ENCODE data around the gene SLC39A8. TPM values are rescaled to one million over a fixed set of nuclear protein-coding genes. Genes with fewer than 3 reads are reported as not detected.
"Not testable (repeated sequence)": the region's sequence is repeated elsewhere in the genome, so short reads cannot be mapped to it uniquely, and the experiment has no call there.

The SLC39A8 gene
- total RNA-seq, 1 donor = 14.7 TPM

DNA sequence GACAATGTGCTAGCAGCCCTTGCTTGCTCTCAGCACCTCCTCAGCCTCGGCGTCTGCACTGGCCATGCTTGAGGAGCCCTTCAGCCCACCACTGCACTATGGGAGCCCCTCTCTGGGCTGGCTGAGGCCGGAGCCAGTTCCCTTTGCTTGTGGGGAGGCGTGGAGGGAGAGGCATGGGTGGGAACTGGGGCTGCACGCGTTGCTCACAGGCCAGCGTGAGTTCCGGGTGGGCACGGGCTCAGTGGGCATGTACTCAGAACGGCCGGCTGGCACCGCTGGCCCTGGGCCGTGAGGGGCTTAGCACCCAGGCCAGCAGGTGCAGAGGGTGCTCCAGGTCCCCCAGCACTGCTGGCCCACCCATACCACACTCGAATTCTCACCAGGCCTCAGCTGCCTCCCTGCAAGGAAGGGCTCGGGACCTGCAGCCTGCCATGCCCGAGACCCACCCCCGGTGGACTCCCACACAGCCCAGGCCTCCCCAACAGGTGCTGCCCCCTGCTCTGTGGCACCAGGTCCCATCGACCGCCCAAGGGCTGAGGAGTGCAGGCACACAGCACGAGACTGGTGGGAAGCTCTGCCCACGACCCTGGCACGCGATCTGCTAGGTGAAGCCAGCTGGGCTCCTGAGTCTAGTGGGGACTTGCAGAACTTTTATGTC, 100.3 kb downstream of the SLC39A8 start:
- DNase-seq (ENCODE audit: low read depth) = no peak
- TF ChIP-seq, protein P1, sequence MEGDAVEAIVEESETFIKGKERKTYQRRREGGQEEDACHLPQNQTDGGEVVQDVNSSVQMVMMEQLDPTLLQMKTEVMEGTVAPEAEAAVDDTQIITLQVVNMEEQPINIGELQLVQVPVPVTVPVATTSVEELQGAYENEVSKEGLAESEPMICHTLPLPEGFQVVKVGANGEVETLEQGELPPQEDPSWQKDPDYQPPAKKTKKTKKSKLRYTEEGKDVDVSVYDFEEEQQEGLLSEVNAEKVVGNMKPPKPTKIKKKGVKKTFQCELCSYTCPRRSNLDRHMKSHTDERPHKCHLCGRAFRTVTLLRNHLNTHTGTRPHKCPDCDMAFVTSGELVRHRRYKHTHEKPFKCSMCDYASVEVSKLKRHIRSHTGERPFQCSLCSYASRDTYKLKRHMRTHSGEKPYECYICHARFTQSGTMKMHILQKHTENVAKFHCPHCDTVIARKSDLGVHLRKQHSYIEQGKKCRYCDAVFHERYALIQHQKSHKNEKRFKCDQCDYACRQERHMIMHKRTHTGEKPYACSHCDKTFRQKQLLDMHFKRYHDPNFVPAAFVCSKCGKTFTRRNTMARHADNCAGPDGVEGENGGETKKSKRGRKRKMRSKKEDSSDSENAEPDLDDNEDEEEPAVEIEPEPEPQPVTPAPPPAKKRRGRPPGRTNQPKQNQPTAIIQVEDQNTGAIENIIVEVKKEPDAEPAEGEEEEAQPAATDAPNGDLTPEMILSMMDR (IDR thresholded peaks at IDR 0.05; ENCODE audit: insufficient read depth, low read length) = no peak
- H3K4me3 ChIP-seq (ENCODE audit: low read depth, low read length) = no peak overlapping the region

DNA sequence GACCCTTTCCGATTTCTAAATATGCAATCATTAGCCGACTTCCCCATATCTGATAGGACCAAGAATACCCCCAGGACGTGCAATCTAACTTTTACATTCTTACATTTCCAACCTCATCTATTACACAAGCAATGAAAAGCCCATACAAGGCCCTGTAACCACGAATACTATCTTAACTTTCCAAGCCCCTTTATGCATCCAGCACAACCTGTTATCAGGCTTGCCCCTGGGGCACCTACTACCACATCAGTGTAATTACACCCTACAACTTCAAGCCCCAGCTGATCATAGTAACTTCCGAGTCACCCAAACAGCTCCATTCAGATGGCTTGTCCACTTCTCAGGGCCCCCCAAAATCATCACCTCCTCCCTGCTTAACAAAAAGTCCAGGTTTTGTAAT, 102.0 kb downstream of the SLC39A8 start:
- not testable (repeated sequence) for H3K4me3 ChIP-seq (ENCODE audit: low read depth, low read length); DNase-seq (ENCODE audit: low read depth)

DNA sequence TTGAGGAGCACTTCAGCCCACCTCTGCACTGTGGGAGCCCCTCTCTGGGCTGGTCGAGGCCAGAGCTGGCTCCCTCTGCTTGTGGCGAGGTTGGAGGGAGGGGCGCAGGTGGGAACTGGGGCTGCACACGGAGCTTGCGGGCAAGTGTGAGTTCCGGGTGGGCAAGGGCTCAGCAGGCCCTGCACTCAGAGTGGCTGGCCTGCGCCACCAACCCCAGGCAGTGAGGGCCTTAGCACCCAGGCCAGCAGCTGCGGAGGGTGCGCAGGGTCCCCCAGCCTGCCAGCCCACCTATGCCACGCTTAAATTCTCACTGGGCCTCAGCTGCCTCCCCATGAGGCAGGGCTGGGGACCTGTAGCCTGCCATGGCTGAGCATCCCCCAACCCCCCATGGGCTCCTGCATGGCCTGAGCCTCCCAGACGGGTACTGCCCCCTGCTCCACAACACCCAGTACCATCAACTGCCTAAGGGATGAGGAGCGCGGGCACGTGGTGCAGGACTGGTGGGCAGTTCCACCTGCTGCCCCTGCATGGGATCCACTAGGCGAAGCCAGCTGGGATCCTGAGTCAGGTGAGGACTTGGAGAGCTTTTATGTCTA, 110.9 kb downstream of the SLC39A8 start:
- no peak for DNase-seq (ENCODE audit: low read depth)
- no peak overlapping the region for H3K4me3 ChIP-seq (ENCODE audit: low read depth, low read length)
- TF ChIP-seq, protein P1 (IDR thresholded peaks at IDR 0.05; ENCODE audit: insufficient read depth, low read length) = no peak

DNA sequence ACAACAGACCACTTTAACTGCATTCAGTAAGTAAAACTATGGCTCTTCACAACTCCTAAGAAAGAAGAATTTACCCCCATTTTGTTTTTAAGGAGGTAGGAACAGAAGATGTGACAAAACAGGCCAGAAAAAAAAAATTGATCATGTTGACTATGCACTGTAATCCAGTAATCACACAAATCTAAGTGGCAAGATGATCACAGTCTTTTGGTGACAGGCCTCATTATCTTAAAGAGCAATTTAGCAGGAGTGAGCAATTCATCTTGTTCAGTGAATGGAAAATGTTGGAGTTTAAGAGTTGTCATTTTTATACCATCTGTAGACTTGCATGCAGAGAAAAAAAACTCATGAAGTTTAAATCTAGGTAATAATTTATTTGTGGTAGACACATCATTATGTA, 115.1 kb downstream of the SLC39A8 start:
- H3K4me3 ChIP-seq (ENCODE audit: low read depth, low read length) = no peak overlapping the region
- DNase-seq (ENCODE audit: low read depth) = no peak
- TF ChIP-seq, protein P1 (IDR thresholded peaks at IDR 0.05; ENCODE audit: insufficient read depth, low read length) = no peak

DNA sequence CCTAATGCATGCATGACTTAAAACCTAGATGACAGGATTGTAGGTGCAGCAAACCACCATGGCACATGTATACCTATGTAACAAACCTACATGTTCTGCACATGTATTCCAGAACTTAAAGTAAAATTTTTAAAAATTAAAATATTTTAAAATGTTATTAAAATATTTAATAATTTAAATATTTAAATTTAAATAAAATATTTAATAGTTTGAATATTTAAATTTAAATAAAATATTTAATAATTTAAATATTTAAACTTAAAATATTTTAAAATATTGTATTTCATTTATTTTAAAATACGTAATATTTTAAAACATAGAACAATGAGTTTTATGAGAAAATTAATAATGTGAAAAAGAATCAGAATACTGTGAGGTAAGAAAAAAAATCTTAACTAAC, 117.9 kb downstream of the SLC39A8 start:
- no peak for DNase-seq (ENCODE audit: low read depth)
- TF ChIP-seq, protein P1 (IDR thresholded peaks at IDR 0.05; ENCODE audit: insufficient read depth, low read length) = no peak
- no peak overlapping the region for H3K4me3 ChIP-seq (ENCODE audit: low read depth, low read length)

DNA sequence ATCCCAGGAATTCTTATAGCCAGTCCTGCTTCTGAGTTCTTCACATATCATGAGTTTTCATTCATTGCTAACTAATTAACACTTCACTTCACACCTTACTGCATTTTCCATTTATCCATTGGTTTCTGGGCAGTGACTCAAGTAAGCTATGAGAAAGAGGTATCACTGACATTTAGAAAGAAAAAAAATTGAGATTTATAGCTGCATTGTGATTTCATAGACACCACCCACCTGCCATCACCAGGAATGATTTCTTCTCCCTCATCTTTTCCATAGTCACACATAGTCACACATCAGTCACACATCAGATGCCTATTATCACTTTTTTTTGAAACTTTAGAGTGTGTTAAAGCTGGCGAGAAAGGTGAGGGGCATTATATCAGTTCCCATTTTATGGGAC, 121.8 kb downstream of the SLC39A8 start:
- H3K4me3 ChIP-seq (ENCODE audit: low read depth, low read length) = no peak overlapping the region
- TF ChIP-seq, protein P1 (IDR thresholded peaks at IDR 0.05; ENCODE audit: insufficient read depth, low read length) = no peak
- no peak for DNase-seq (ENCODE audit: low read depth)

DNA sequence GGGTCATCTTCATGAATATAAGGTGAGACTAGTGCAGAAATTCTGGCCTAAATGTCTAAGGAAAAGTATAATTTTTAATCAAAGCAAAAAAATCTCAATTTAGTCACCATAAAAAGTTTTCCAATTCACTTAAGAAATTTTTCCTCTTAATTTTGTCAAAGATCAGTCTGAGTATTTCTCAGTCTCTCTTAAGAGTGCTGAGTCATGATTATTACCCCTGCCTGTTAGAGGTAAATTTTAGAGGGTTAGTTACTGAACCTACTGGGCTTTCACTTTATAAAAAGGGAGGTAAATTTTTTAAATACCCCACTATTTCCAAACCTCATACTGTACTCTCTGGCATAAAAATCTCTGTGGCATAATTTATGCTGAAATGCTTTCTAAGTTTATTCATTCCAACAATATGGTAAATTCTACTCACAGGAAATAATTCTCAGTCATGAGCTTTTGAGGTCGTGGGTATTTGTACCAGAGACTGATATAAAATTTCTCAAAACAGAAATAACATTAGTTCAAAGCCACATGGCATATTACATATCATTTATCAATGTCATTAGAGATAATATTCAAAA, 122.4 kb downstream of the SLC39A8 start:
- no peak overlapping the region for H3K4me3 ChIP-seq (ENCODE audit: low read depth, low read length)
- TF ChIP-seq, protein P1 (IDR thresholded peaks at IDR 0.05; ENCODE audit: insufficient read depth, low read length) = no peak
- DNase-seq (ENCODE audit: low read depth) = no peak

All from fibroblast of the aortic adventitia (primary cell).